Esophagus muscularis mucosa (tissue), 4 donors: ENCODE data around the gene GGT7. TPM values are rescaled to one million over a fixed set of nuclear protein-coding genes. Genes with fewer than 3 reads are reported as not detected.
"Not testable (repeated sequence)": the region's sequence is repeated elsewhere in the genome, so short reads cannot be mapped to it uniquely, and the experiment has no call there.

Experiments used
- DNase-seq: peaks from one replicate; pipeline ENCODE4 v3.0.0-alpha.2; 2017; ENCODE audit errors: extremely low spot score
- H3K27ac ChIP-seq, 4 donors: fragments of 200-600 bp; sonication (generic); replicated peaks in 1 of 4; 1 replicate in 3 of 4; 2 replicates in 1 of 4; pipeline ENCODE4 v1.5.1; 2016 to 2019; ENCODE audit warnings: mild to moderate bottlenecking in 1 of 4
- H3K27me3 ChIP-seq, 4 donors: fragments of 200-600 bp; sonication (generic); one replicate each; pipeline versions ENCODE4 v1.5.1 to v1.6.0; 2016 to 2019
- H3K36me3 ChIP-seq, 4 donors: fragments of 200-600 bp; sonication (generic); one replicate each; pipeline ENCODE4 v1.5.1; 2016 to 2019
- H3K4me1 ChIP-seq, 4 donors: fragments of 200-600 bp; sonication (generic); one replicate each; pipeline ENCODE4 v1.5.1; 2016 to 2019
- H3K4me3 ChIP-seq, 4 donors: fragments of 200-600 bp; sonication (generic); 1 replicate in 2 of 4; 2 replicates in 2 of 4; pipeline ENCODE4 v1.5.1; 2016 to 2019; ENCODE audit warnings: mild to moderate bottlenecking in 4 of 4, moderate library complexity in 1 of 4
- H3K9me3 ChIP-seq, 4 donors: fragments of 200-600 bp; sonication (generic); 1 replicate in 3 of 4; 2 replicates in 1 of 4; pipeline ENCODE4 v1.5.1; 2016 to 2019
- EP300 ChIP-seq: sonication (generic); formaldehyde crosslinking; IDR thresholded peaks from one replicate; pipeline ENCODE4 v1.6.1; 2017; ENCODE audit warnings: antibody characterized with exemption
- POLR2A ChIP-seq: fragments of 450-650 bp; IDR thresholded peaks from one replicate; pipeline ENCODE4 v1.6.1; 2017; ENCODE audit warnings: antibody characterized with exemption, moderate library complexity, mild to moderate bottlenecking, low read depth
- POLR2AphosphoS5 ChIP-seq, 2 donors: sonication (generic); formaldehyde crosslinking; IDR thresholded peaks; one replicate each; pipeline ENCODE4 v1.6.1; 2017; ENCODE audit warnings: antibody characterized with exemption in 2 of 2
- WGBS: methylation state at CpG from one replicate; pipeline ENCODE4 v1.1.5; 2018; 5-methylcytosine and 5-hydroxymethylcytosine counted together
- intact Hi-C: fragments of 100-400 bp; cut with DNase I; formaldehyde crosslinking; loops from one replicate; pipeline ENCODE4 v1.15.1; 2023
- total RNA-seq, 4 donors: library from RNA; depleted of rRNA; stranded (reverse); fragments of >200 nt; gene quantifications; one replicate each; pipeline versions ENCODE4 v1.1.0 to v1.2.1, GENCODE V29; 2016
- TF ChIP-seq, protein P1 (sequence below), 3 experiments: fragments of 200-600 bp in 2 of 3; fragments of 450-650 bp in 1 of 3; sonication (generic) in 2 of 3; IDR thresholded peaks; one replicate each; pipeline ENCODE4 v1.5.1; 2017 to 2019; ENCODE audit warnings: antibody characterized with exemption in 3 of 3, mild to moderate bottlenecking in 2 of 3, moderate library complexity in 1 of 3

GGT7 gene
- total RNA-seq, 4 donors from 2014 or later, result 7.6 to 11.9 (median 9.4) TPM

DNA sequence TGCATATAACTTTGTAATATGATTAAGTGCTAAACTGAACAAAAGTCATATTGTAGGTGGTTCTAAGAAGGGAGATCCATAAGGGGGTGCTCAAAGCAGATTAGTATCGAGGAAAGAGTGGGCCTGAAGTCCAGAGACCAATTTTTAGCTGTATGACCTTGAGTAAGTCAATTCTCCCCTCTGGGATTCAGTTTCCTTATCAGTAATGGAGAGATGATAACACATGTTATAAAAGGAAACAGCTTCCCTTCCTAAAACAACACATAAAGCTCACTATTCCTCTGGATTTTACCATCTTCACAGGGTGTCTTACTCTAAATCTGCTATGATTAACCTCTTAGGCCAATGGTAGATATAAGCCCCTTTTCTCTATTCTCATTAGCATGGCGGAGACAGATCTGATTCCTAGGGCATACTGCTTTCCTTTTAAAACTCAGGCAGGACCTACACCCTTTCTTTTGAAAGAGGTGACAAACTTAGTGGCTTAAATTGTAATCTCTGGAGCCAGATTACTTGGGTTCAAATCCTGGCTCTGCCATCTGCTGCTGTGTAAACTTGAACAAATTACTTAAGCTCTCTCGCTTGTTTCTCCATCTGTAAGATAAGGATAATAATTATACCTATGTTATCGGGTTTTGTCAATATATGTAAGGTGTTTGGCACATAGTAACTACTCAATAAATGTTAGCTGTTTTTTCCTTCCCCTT is 43.2 kb upstream of the GGT7 start:
- Histone ChIP-seq H3K4me1 (peaks cover 0 to 31% (median 0%) of the 10 kb centered on the region in 4 donors), H3K27me3 (no peaks in the 10 kb centered on the region), H3K4me3 (no peak overlapping the region), H3K36me3 (peaks cover 0 to 31% (median 16%) of the 10 kb centered on the region in 4 donors), H3K9me3 (no peaks in the 10 kb centered on the region), H3K27ac (no peak overlapping the region)
- WGBS, result 95% methylated on average over 4 of the region's 4 CpGs
- no peak for TF ChIP-seq POLR2AphosphoS5 (IDR thresholded peaks at IDR 0.05)
- no peak for TF ChIP-seq EP300
- TF ChIP-seq, protein P1, sequence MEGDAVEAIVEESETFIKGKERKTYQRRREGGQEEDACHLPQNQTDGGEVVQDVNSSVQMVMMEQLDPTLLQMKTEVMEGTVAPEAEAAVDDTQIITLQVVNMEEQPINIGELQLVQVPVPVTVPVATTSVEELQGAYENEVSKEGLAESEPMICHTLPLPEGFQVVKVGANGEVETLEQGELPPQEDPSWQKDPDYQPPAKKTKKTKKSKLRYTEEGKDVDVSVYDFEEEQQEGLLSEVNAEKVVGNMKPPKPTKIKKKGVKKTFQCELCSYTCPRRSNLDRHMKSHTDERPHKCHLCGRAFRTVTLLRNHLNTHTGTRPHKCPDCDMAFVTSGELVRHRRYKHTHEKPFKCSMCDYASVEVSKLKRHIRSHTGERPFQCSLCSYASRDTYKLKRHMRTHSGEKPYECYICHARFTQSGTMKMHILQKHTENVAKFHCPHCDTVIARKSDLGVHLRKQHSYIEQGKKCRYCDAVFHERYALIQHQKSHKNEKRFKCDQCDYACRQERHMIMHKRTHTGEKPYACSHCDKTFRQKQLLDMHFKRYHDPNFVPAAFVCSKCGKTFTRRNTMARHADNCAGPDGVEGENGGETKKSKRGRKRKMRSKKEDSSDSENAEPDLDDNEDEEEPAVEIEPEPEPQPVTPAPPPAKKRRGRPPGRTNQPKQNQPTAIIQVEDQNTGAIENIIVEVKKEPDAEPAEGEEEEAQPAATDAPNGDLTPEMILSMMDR (IDR thresholded peaks at IDR 0.05), result no peak
- intact Hi-C loops, result no loop called here
- no peak for DNase-seq

DNA sequence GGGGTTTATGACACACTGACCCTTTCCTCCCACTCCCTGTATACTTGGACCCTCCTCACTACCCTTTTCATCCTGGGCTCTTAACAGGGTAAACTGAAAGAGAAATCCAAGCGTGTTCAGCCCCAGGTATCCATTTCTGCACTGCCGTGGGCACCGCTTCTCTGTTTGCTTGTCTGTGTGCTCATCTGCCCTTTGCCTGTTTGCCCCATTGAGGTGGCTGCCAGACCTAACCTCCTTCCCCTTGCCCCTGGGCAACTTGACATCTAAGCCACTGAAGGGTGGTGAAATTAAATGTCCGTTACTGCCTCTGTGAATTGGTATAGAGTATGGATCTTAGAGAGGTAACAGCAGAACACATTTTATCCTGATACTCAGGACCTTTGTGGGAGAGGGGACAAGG is 42.5 kb upstream of the GGT7 start:
- intact Hi-C loops, result no loop called here
- no peak overlapping the region for H3K4me3 ChIP-seq
- WGBS, result 89% methylated on average over 4 of the region's 4 CpGs
- TF ChIP-seq POLR2A, result no peak
- no peak for TF ChIP-seq EP300
- H3K4me1 ChIP-seq, result peaks cover 0 to 31% (median 0%) of the 10 kb centered on the region in 4 donors
- H3K36me3 ChIP-seq, result peaks cover 0 to 25% (median 10%) of the 10 kb centered on the region in 4 donors
- DNase-seq, result no peak
- no peaks in the 10 kb centered on the region for H3K9me3 ChIP-seq
- H3K27me3 ChIP-seq, result no peaks in the 10 kb centered on the region
- H3K27ac ChIP-seq, result no peak overlapping the region

DNA sequence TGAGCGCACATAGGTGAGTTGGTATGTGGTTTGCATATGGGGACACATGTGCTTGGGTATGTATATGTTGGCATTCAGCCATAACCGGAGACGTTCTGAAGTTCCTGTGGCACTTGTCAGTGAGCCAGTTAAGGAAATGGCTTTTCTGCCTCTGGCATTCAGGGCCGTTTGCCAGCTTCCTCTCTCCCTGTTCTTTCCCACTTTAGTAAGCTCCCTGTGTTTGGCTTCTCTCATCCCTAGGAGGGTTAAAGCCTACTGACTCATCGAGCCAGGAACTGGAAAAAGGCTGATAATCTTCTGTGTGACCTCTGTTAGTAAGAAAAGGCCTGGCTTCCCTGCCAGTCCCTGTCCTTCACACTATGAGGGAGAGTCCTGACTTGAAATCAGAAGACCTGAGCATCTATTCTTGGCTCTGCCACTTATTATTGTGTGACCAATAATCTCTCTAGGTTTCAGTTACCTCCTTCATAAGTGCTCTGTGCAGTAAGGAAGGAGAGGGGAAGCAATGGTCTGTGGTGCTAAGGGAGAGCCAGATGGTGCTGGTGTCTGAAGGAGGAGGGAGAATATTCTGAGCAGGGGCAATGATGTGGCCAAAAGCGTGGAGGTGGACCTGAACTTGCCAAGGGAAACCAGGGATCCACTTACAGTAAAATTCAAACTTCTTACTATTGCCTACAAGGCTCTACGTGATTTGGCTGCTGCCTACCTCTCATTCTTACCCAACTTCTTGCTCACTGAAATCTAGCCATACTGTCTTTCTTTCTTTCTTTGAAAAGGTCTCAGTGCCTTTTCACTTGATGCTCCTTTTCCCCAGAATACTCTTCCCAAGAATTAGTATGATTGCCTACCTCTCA is 35.2 kb upstream of the GGT7 start:
- H3K9me3 ChIP-seq, result no peaks in the 10 kb centered on the region
- H3K27me3 ChIP-seq, result no peaks in the 10 kb centered on the region
- TF ChIP-seq POLR2AphosphoS5 (IDR thresholded peaks at IDR 0.05) (peak in 1 of 2 donors; percentile 17), POLR2A (no peak), EP300 (no peak)
- TF ChIP-seq, protein P1 (IDR thresholded peaks at IDR 0.05), result no peak
- peak overlapping the region; percentile 48 to 74 (median 59) for H3K27ac ChIP-seq
- DNase-seq, result no peak
- no peak overlapping the region for H3K4me3 ChIP-seq
- 30% methylated on average over 7 of the region's 7 CpGs for WGBS
- no peaks in the 10 kb centered on the region for H3K36me3 ChIP-seq
- intact Hi-C loops, result no loop called here
- peaks cover 17 to 34% (median 19%) of the 10 kb centered on the region in 4 donors for H3K4me1 ChIP-seq

DNA sequence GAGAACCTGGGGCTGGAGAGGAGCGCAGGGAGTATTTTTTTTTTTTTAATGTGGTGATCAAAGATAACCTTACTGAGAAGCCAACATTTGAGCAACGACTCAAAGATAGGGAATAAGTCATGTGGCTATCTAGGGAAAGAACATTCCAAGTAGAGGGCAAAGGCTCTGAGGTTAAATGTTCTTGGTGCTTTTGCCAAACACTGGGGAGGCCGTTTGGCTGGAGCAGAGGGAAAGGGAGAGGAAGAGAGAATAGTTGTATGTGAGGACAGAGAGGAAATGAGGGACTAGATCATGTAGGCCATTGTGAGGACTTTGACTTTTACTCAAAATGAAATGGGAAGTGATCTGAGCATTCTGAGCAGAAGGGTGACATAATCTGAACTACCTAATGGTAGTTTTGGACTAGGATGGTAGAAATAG is 31.6 kb upstream of the GGT7 start:
- Histone ChIP-seq H3K4me3 (no peak overlapping the region), H3K36me3 (no peaks in the 10 kb centered on the region), H3K9me3 (no peaks in the 10 kb centered on the region), H3K27me3 (no peaks in the 10 kb centered on the region), H3K4me1 (peaks cover 17 to 34% (median 20%) of the 10 kb centered on the region in 4 donors), H3K27ac (no peak overlapping the region)
- no peak for DNase-seq
- WGBS, result 71% methylated on average over 3 of the region's 3 CpGs
- TF ChIP-seq POLR2A, result no peak
- no peak for TF ChIP-seq EP300
- TF ChIP-seq, protein P1 (IDR thresholded peaks at IDR 0.05), result no peak
- intact Hi-C loops, result no loop called here

DNA sequence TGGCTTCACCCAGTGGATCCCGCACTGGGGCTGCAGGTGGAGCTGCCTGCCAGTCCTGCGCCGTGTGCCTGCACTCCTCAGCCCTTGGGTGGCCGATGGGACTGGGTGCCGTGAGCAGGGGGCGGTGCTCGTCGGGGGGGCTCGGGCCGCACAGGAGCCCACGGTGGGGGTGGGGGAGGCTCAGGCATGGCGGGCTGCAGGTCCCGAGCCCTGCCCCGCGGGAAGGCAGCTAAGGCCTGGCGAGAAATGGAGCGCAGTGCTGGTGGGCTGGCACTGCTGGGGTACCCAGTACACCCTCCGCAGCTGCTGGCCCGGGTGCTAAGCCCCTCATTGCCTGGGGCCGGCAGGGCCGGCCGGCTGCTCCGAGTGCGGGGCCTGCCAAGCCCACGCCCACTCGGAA is 26.1 kb upstream of the GGT7 start:
- DNase-seq, H3K27ac ChIP-seq, H3K4me3 ChIP-seq, H3K36me3 ChIP-seq, H3K27me3 ChIP-seq, H3K9me3 ChIP-seq, intact Hi-C loops: not testable (repeated sequence)
- WGBS, result 96% methylated on average over 4 of the region's 26 CpGs
- peaks cover 13 to 25% (median 14%) of the 10 kb centered on the region in 4 donors for H3K4me1 ChIP-seq

DNA sequence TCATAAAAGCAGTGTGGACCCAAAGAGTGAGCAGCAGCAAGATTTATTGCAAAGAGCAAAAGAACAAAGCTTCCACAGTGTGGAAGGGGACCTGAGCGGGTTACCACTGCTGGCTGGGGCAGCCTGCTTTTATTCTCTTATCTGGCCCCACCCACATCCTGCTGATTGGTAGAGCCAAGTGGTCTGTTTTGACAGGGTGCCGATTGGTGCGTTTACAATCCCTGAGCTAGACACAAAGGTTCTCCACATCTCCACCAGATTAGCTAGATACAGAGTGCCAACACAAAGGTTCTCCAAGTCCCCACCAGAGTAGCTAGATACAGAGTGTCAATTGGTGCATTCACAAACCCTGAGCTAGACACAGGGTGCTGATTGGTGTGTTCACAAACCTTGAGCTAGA is 25.5 kb upstream of the GGT7 start:
- DNase-seq, H3K27me3 ChIP-seq, intact Hi-C loops, H3K9me3 ChIP-seq, H3K27ac ChIP-seq, H3K36me3 ChIP-seq, H3K4me3 ChIP-seq: not testable (repeated sequence)
- WGBS, result no CpG with 5 or more reads among the region's 3 CpGs
- H3K4me1 ChIP-seq, result peaks cover 13 to 25% (median 14%) of the 10 kb centered on the region in 4 donors
